C4-2B (cell line): ENCODE results near the gene ADGRG7.
"Not testable (repeated sequence)": the region's sequence is repeated elsewhere in the genome, so short reads cannot be mapped to it uniquely, and the experiment has no call there.

ENCODE experiments used
- H3K27ac ChIP-seq: fragments of 450-650 bp; 2 replicates; pipeline ENCODE4 v1.5.1; 2017
- ZFX ChIP-seq: fragments of 450-650 bp; IDR thresholded peaks from 2 replicates; pipeline ENCODE4 v1.6.1; 2017
- TF ChIP-seq, protein P1 (sequence below): fragments of 450-650 bp; conservative IDR thresholded peaks from 2 replicates; pipeline ENCODE4 v1.5.1; 2017; ENCODE audit warnings: mild to moderate bottlenecking

The ADGRG7 gene

DNA sequence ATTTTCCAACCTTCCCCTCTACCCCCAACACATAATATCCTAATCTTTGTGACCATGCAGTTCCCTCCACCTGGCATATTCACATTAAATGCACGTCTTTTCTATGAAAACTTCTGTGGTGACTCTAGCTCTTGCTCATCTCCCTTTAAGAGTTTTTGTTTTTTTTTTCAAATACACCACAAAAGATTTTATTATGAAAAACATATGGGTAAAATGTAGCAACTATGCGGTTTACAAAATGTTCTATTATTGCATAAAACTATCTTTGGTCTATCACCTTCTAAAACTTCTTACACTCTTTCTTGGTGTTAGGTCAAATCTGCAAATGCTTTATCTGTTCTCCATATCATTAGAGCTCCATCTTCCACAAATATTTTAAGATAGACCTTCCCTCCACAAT, 38.6 kb upstream of the ADGRG7 start:
- no peak overlapping the region for H3K27ac ChIP-seq

GRCh38 chr3:100574536-100574935, 34.9 kb upstream of the ADGRG7 start:
- H3K27ac ChIP-seq: no peak overlapping the region
- TF ChIP-seq, protein P1, sequence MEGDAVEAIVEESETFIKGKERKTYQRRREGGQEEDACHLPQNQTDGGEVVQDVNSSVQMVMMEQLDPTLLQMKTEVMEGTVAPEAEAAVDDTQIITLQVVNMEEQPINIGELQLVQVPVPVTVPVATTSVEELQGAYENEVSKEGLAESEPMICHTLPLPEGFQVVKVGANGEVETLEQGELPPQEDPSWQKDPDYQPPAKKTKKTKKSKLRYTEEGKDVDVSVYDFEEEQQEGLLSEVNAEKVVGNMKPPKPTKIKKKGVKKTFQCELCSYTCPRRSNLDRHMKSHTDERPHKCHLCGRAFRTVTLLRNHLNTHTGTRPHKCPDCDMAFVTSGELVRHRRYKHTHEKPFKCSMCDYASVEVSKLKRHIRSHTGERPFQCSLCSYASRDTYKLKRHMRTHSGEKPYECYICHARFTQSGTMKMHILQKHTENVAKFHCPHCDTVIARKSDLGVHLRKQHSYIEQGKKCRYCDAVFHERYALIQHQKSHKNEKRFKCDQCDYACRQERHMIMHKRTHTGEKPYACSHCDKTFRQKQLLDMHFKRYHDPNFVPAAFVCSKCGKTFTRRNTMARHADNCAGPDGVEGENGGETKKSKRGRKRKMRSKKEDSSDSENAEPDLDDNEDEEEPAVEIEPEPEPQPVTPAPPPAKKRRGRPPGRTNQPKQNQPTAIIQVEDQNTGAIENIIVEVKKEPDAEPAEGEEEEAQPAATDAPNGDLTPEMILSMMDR: no peak
- no peak for TF ChIP-seq ZFX

More for the DNA sequence above, 38.6 kb upstream of the ADGRG7 start:
- TF ChIP-seq, protein P1: no peak
- no peak for TF ChIP-seq ZFX

GRCh38 chr3:100575704-100576103, 33.7 kb upstream of the ADGRG7 start:
- no peak for TF ChIP-seq ZFX
- TF ChIP-seq, protein P1: no peak

GRCh38 chr3:100577382-100578008, 31.9 kb upstream of the ADGRG7 start:
- no peak overlapping the region for H3K27ac ChIP-seq

More at GRCh38 chr3:100575704-100576103, 33.7 kb upstream of the ADGRG7 start:
- no peak overlapping the region for H3K27ac ChIP-seq

DNA sequence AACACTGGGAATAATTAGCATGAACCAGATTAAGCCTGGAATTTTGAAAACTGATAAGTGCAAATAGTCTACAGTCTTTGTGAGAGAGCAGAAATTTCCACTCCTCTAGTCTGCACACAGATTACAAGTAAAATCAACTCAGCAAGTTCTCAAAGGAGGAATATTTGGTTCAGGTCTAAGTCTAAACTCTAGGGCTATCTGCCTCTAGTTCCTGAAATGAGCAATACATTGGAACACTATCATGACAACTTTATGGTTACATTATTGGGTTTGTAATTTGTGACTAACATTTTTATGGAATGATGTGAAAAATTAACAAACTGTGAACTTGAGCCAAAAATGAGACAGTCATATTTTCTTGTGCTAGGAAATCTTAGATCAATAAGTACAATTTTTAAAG, 30.8 kb upstream of the ADGRG7 start:
- no peak overlapping the region for H3K27ac ChIP-seq
- TF ChIP-seq, protein P1: no peak
- no peak for TF ChIP-seq ZFX

More at GRCh38 chr3:100577382-100578008, 31.9 kb upstream of the ADGRG7 start:
- TF ChIP-seq, protein P1: no peak
- no peak for TF ChIP-seq ZFX

GRCh38 chr3:100580147-100580546, 29.3 kb upstream of the ADGRG7 start:
- TF ChIP-seq, protein P1: no peak
- TF ChIP-seq ZFX: no peak
- H3K27ac ChIP-seq: no peak overlapping the region

- TF ChIP-seq, protein P1: no peak
- no peak for TF ChIP-seq ZFX
- H3K27ac ChIP-seq: no peak overlapping the region
These were observed 27.8 kb upstream of the ADGRG7 start for GRCh38 chr3:100581650-100582049.

- H3K27ac ChIP-seq: not testable (repeated sequence)
These were observed 27.2 kb upstream of the ADGRG7 start for GRCh38 chr3:100582157-100582556.
